Parathyroid adenoma (tissue), 2 donors: ENCODE data around the gene RRP36.
"Not testable (repeated sequence)": the region's sequence is repeated elsewhere in the genome, so short reads cannot be mapped to it uniquely, and the experiment has no call there.

ENCODE experiments used
- H2AFZ ChIP-seq: fragments of 300-600 bp; sonication (generic); one replicate; pipeline ENCODE4 v1.7.0; 2017; ENCODE audit warnings: antibody characterized with exemption, mild to moderate bottlenecking
- H3K27ac ChIP-seq: fragments of 300-600 bp; sonication (generic); one replicate; pipeline ENCODE4 v1.7.0; 2017
- H3K27me3 ChIP-seq: fragments of 300-600 bp; sonication (generic); one replicate; pipeline ENCODE4 v1.7.0; 2017; ENCODE audit warnings: low read length; ENCODE audit not compliant: control insufficient read depth, insufficient read depth
- H3K36me3 ChIP-seq: fragments of 300-600 bp; sonication (generic); one replicate; pipeline ENCODE4 v1.7.0; 2017; ENCODE audit warnings: low read length; ENCODE audit not compliant: control insufficient read depth, insufficient read depth
- H3K4me1 ChIP-seq: fragments of 300-600 bp; sonication (generic); one replicate; pipeline ENCODE4 v1.7.0; 2017; ENCODE audit warnings: control low read depth
- H3K4me2 ChIP-seq: fragments of 300-600 bp; sonication (generic); one replicate; pipeline ENCODE4 v1.7.0; 2017; ENCODE audit warnings: low read length
- H3K4me3 ChIP-seq: fragments of 300-600 bp; sonication (generic); one replicate; pipeline ENCODE4 v1.7.0; 2017; ENCODE audit warnings: low read depth, low read length
- H3K79me2 ChIP-seq: fragments of 300-600 bp; sonication (generic); one replicate; pipeline ENCODE4 v1.7.0; 2017; ENCODE audit warnings: control low read depth
- H3K9ac ChIP-seq: fragments of 300-600 bp; sonication (generic); one replicate; pipeline ENCODE4 v1.7.0; 2017; ENCODE audit warnings: mild to moderate bottlenecking
- H3K9me3 ChIP-seq: fragments of 300-600 bp; sonication (generic); one replicate; pipeline ENCODE4 v1.7.0; 2017; ENCODE audit warnings: low read length; ENCODE audit not compliant: control insufficient read depth
- CTCF ChIP-seq: fragments of 300-600 bp; sonication (generic); IDR thresholded peaks from one replicate; pipeline ENCODE4 v1.7.0; 2017; ENCODE audit warnings: antibody characterized with exemption, mild to moderate bottlenecking
- donor health status: primary hyperparathyroidism.

The RRP36 gene

GRCh38 chr6:43037706-43038105 lies 16.3 kb downstream of the RRP36 start:
- H3K36me3 ChIP-seq = no peaks in the 10 kb centered on the region
- H2AFZ ChIP-seq = no peak overlapping the region
- H3K9ac ChIP-seq = no peak overlapping the region
- H3K79me2 ChIP-seq = no peaks in the 10 kb centered on the region
- H3K9me3 ChIP-seq = no peaks in the 10 kb centered on the region
- TF ChIP-seq CTCF = no peak
- no peak overlapping the region for H3K4me2 ChIP-seq
- H3K4me1 ChIP-seq = no peaks in the 10 kb centered on the region
- H3K4me3 ChIP-seq = no peak overlapping the region
- no peak overlapping the region for H3K27ac ChIP-seq
- no peaks in the 10 kb centered on the region for H3K27me3 ChIP-seq

- Histone ChIP-seq H3K79me2 (no peaks in the 10 kb centered on the region), H3K4me2 (no peak overlapping the region), H3K27me3 (no peaks in the 10 kb centered on the region), H3K9ac (no peak overlapping the region), H3K4me1 (no peaks in the 10 kb centered on the region), H3K36me3 (no peaks in the 10 kb centered on the region), H3K9me3 (no peaks in the 10 kb centered on the region), H3K4me3 (no peak overlapping the region), H3K27ac (no peak overlapping the region), H2AFZ (no peak overlapping the region)
- no peak for TF ChIP-seq CTCF
These were observed 17.3 kb downstream of the RRP36 start for GRCh38 chr6:43038727-43039126.

- Histone ChIP-seq H3K36me3 (no peaks in the 10 kb centered on the region), H2AFZ (no peak overlapping the region)
- no peak for TF ChIP-seq CTCF
These were observed 19.3 kb downstream of the RRP36 start for GRCh38 chr6:43040542-43041257.

GRCh38 chr6:43041475-43041874 lies 20.1 kb downstream of the RRP36 start:
- not testable (repeated sequence) for H3K9ac ChIP-seq, H3K4me2 ChIP-seq, H3K79me2 ChIP-seq, H3K4me3 ChIP-seq, H3K36me3 ChIP-seq, H3K9me3 ChIP-seq, H3K27me3 ChIP-seq, H2AFZ ChIP-seq, H3K27ac ChIP-seq, H3K4me1 ChIP-seq

More at GRCh38 chr6:43040542-43041257, 19.3 kb downstream of the RRP36 start:
- no peaks in the 10 kb centered on the region for H3K9me3 ChIP-seq
- H3K4me2 ChIP-seq = no peak overlapping the region
- H3K27me3 ChIP-seq = no peaks in the 10 kb centered on the region
- H3K27ac ChIP-seq = no peak overlapping the region
- H3K9ac ChIP-seq = no peak overlapping the region
- H3K4me1 ChIP-seq = no peaks in the 10 kb centered on the region
- no peaks in the 10 kb centered on the region for H3K79me2 ChIP-seq
- H3K4me3 ChIP-seq = no peak overlapping the region

- Histone ChIP-seq H3K4me2 (no peak overlapping the region), H2AFZ (no peak overlapping the region), H3K79me2 (no peaks in the 10 kb centered on the region), H3K4me3 (no peak overlapping the region), H3K27ac (no peak overlapping the region), H3K27me3 (no peaks in the 10 kb centered on the region), H3K36me3 (no peaks in the 10 kb centered on the region), H3K9me3 (no peaks in the 10 kb centered on the region), H3K4me1 (no peaks in the 10 kb centered on the region), H3K9ac (no peak overlapping the region)
- no peak for TF ChIP-seq CTCF
These were observed 21.9 kb downstream of the RRP36 start for GRCh38 chr6:43043310-43043709.
